Mesendoderm (in vitro differentiated cells): ENCODE measurements around the gene RNU5B-1.

Experiments used
- DNase-seq: peaks from one replicate; pipeline ENCODE4 v3.0.0; 2013
- H2AK5ac ChIP-seq: 2 replicates; pipeline ENCODE4 v1.6.1; 2013; ENCODE audit warnings: low read length, inconsistent platforms
- H2BK120ac ChIP-seq: 2 replicates; pipeline ENCODE4 v1.6.1; 2013; ENCODE audit warnings: low read depth, mild to moderate bottlenecking, low read length, moderate library complexity, mixed read lengths
- H2BK15ac ChIP-seq: replicated peaks from 2 replicates; pipeline ENCODE4 v1.6.1; 2013; ENCODE audit warnings: low read depth, mild to moderate bottlenecking, moderate library complexity
- H2BK5ac ChIP-seq: 2 replicates; pipeline ENCODE4 v1.6.1; 2013; ENCODE audit warnings: low read length, inconsistent platforms
- H3K18ac ChIP-seq: 2 replicates; pipeline ENCODE4 v1.6.1; 2013; ENCODE audit warnings: mild to moderate bottlenecking, low read length, mixed read lengths
- H3K23ac ChIP-seq: one replicate; pipeline ENCODE4 v1.6.1; 2013; ENCODE audit warnings: low read length
- H3K27ac ChIP-seq: 2 replicates; pipeline ENCODE4 v1.5.1; 2013; ENCODE audit warnings: low read depth, mild to moderate bottlenecking, inconsistent platforms, low read length, moderate library complexity
- H3K27me3 ChIP-seq: 2 replicates; pipeline ENCODE4 v1.6.1; 2013; ENCODE audit warnings: low read length, control low read depth, mild to moderate bottlenecking, inconsistent platforms; ENCODE audit not compliant: insufficient read depth, poor library complexity
- H3K36me3 ChIP-seq: 2 replicates; pipeline ENCODE4 v1.6.1; 2013; ENCODE audit warnings: low read length, inconsistent platforms; ENCODE audit not compliant: control insufficient read depth, insufficient read depth
- H3K4ac ChIP-seq: one replicate; pipeline ENCODE4 v1.6.1; 2013; ENCODE audit warnings: low read depth, mild to moderate bottlenecking, low read length, moderate library complexity
- H3K4me1 ChIP-seq: 2 replicates; pipeline ENCODE4 v1.6.1; 2013; ENCODE audit warnings: low read depth, low read length, inconsistent platforms; ENCODE audit not compliant: control insufficient read depth
- H3K4me2 ChIP-seq: 2 replicates; pipeline ENCODE4 v1.6.1; 2013; ENCODE audit warnings: low read length
- H3K4me3 ChIP-seq: 2 replicates; pipeline ENCODE4 v1.5.1; 2013; ENCODE audit warnings: mild to moderate bottlenecking, low read length
- H3K56ac ChIP-seq: one replicate; pipeline ENCODE4 v1.6.1; 2013; ENCODE audit warnings: low read length
- H3K79me1 ChIP-seq: 2 replicates; pipeline ENCODE4 v1.6.1; 2013; ENCODE audit warnings: low read length, inconsistent platforms
- H3K79me2 ChIP-seq: 2 replicates; pipeline ENCODE4 v1.6.1; 2013; ENCODE audit warnings: mild to moderate bottlenecking, low read length; ENCODE audit not compliant: control insufficient read depth, insufficient read depth
- H3K9ac ChIP-seq: 2 replicates; pipeline ENCODE4 v1.6.1; 2013; ENCODE audit warnings: low read length, inconsistent platforms
- H4K5ac ChIP-seq: one replicate; pipeline ENCODE4 v1.6.1; 2013; ENCODE audit warnings: low read length
- H4K8ac ChIP-seq: one replicate; pipeline ENCODE4 v1.6.1; 2013; ENCODE audit warnings: low read depth, mild to moderate bottlenecking, control low read depth, low read length, moderate library complexity
- WGBS: extraction: QIAGEN DNeasy Blood & Tissue Kit; methylation state at CpG from one replicate; pipeline ENCODE4 v1.1.7; 2013; ENCODE audit warnings: low lambda C conversion rate, missing lambda C conversion rate; ENCODE audit not compliant: insufficient coverage; ENCODE audit errors: extremely low coverage; 5-methylcytosine and 5-hydroxymethylcytosine counted together

RNU5B-1 gene

GRCh38 chr15:65330934-65331645 is 26.6 kb downstream of the RNU5B-1 start:
- H2BK15ac ChIP-seq: no peak overlapping the region
- no peak overlapping the region for H3K23ac ChIP-seq
- H3K4me2 ChIP-seq: no peak overlapping the region
- no peak overlapping the region for H4K8ac ChIP-seq
- peaks cover 15% of the 10 kb centered on the region for H3K4me1 ChIP-seq
- no peak overlapping the region for H3K27ac ChIP-seq
- H3K36me3 ChIP-seq: peaks cover 6% of the 10 kb centered on the region
- peaks cover 8% of the 10 kb centered on the region for H3K79me2 ChIP-seq
- no peak overlapping the region for H2BK5ac ChIP-seq
- H3K79me1 ChIP-seq: peaks cover 9% of the 10 kb centered on the region
- H4K5ac ChIP-seq: no peak overlapping the region
- no peak overlapping the region for H2BK120ac ChIP-seq
- H2AK5ac ChIP-seq: no peak overlapping the region
- H3K56ac ChIP-seq: no peak overlapping the region
- DNase-seq: no peak
- no peak overlapping the region for H3K18ac ChIP-seq
- no peak overlapping the region for H3K4ac ChIP-seq
- H3K9ac ChIP-seq: no peak overlapping the region
- no peaks in the 10 kb centered on the region for H3K27me3 ChIP-seq
- H3K4me3 ChIP-seq: no peak overlapping the region
- no CpG with 5 or more reads among the region's 22 CpGs for WGBS

GRCh38 chr15:65331811-65332210 is 27.3 kb downstream of the RNU5B-1 start:
- Histone ChIP-seq H3K23ac (no peak overlapping the region), H3K79me2 (peaks cover 8% of the 10 kb centered on the region), H3K36me3 (peaks cover 6% of the 10 kb centered on the region), H2BK120ac (no peak overlapping the region), H3K79me1 (peaks cover 9% of the 10 kb centered on the region), H4K8ac (no peak overlapping the region), H3K4ac (no peak overlapping the region), H2BK15ac (no peak overlapping the region), H3K9ac (no peak overlapping the region), H3K18ac (no peak overlapping the region), H3K4me3 (no peak overlapping the region), H2AK5ac (no peak overlapping the region), H3K4me1 (peaks cover 17% of the 10 kb centered on the region), H3K27ac (no peak overlapping the region), H3K27me3 (no peaks in the 10 kb centered on the region), H2BK5ac (no peak overlapping the region), H3K56ac (no peak overlapping the region), H4K5ac (no peak overlapping the region), H3K4me2 (no peak overlapping the region)
- no peak for DNase-seq
- WGBS: no CpG with 5 or more reads among the region's 7 CpGs

- Histone ChIP-seq H3K23ac (no peak overlapping the region), H3K79me1 (peaks cover 11% of the 10 kb centered on the region), H2BK15ac (no peak overlapping the region), H4K8ac (no peak overlapping the region), H3K4me1 (peaks cover 17% of the 10 kb centered on the region), H3K4me2 (no peak overlapping the region), H2BK5ac (no peak overlapping the region), H4K5ac (no peak overlapping the region), H3K56ac (no peak overlapping the region), H3K9ac (no peak overlapping the region), H3K27me3 (no peaks in the 10 kb centered on the region), H3K18ac (no peak overlapping the region), H3K27ac (no peak overlapping the region), H3K79me2 (peaks cover 8% of the 10 kb centered on the region), H3K4me3 (no peak overlapping the region), H2AK5ac (no peak overlapping the region), H3K36me3 (peaks cover 6% of the 10 kb centered on the region), H3K4ac (no peak overlapping the region), H2BK120ac (no peak overlapping the region)
- no peak for DNase-seq
- no CpG with 5 or more reads among the region's 31 CpGs for WGBS
Measured at GRCh38 chr15:65332391-65333147, 28.1 kb downstream of the RNU5B-1 start.

- Histone ChIP-seq H3K4me1 (peaks cover 19% of the 10 kb centered on the region), H3K79me2 (peaks cover 8% of the 10 kb centered on the region), H3K56ac (no peak overlapping the region), H3K27me3 (no peaks in the 10 kb centered on the region), H4K8ac (no peak overlapping the region), H3K23ac (no peak overlapping the region), H4K5ac (no peak overlapping the region), H3K36me3 (peaks cover 6% of the 10 kb centered on the region), H2BK120ac (no peak overlapping the region), H3K18ac (no peak overlapping the region), H3K4me2 (no peak overlapping the region), H2BK15ac (no peak overlapping the region), H3K4ac (no peak overlapping the region), H3K27ac (no peak overlapping the region), H2BK5ac (no peak overlapping the region), H3K79me1 (peaks cover 11% of the 10 kb centered on the region), H3K4me3 (no peak overlapping the region), H3K9ac (no peak overlapping the region), H2AK5ac (no peak overlapping the region)
- no peak for DNase-seq
- no CpG with 5 or more reads among the region's 16 CpGs for WGBS
Measured at GRCh38 chr15:65333148-65333820, 28.8 kb downstream of the RNU5B-1 start.

- Histone ChIP-seq H3K79me1 (peaks cover 11% of the 10 kb centered on the region), H3K36me3 (peaks cover 6% of the 10 kb centered on the region), H3K27ac (no peak overlapping the region), H3K18ac (no peak overlapping the region), H2BK15ac (no peak overlapping the region), H4K8ac (no peak overlapping the region), H3K4me3 (no peak overlapping the region), H3K79me2 (peaks cover 8% of the 10 kb centered on the region), H3K56ac (peak overlapping the region; percentile 60), H3K27me3 (no peaks in the 10 kb centered on the region), H2BK5ac (no peak overlapping the region), H3K4me1 (peaks cover 19% of the 10 kb centered on the region), H3K4ac (no peak overlapping the region), H3K9ac (peak overlapping the region; percentile 32), H3K4me2 (no peak overlapping the region), H4K5ac (no peak overlapping the region), H3K23ac (no peak overlapping the region), H2BK120ac (no peak overlapping the region), H2AK5ac (no peak overlapping the region)
- whole genome bisulfite sequencing: no CpG with 5 or more reads among the region's 5 CpGs
- DNase-seq: no peak
Measured at GRCh38 chr15:65333856-65334255, 29.4 kb downstream of the RNU5B-1 start.
